Progenitor cell of endocrine pancreas (in vitro differentiated cells): ENCODE data around the gene MRC2. TPM values are rescaled to one million over a fixed set of nuclear protein-coding genes. Genes with fewer than 3 reads are reported as not detected.
A peak's percentile ranks its signal among the peaks of the same experiment; 100 is the strongest.
"Not testable (repeated sequence)": the region's sequence is repeated elsewhere in the genome, so short reads cannot be mapped to it uniquely, and the experiment has no call there.

Source experiments
- DNase-seq: peaks from one replicate; pipeline ENCODE4 v3.0.0; 2021; ENCODE audit warnings: low spot score; ENCODE audit not compliant: unreplicated experiment
- H3K27ac Mint-ChIP-seq: 2 replicates; pipeline ENCODE4 v1.8.0; 2021; ENCODE audit warnings: mild to moderate bottlenecking, moderate library complexity, mixed read lengths
- H3K27me3 Mint-ChIP-seq: 2 replicates; pipeline ENCODE4 v1.8.0; 2021; ENCODE audit warnings: mixed read lengths
- H3K36me3 Mint-ChIP-seq: 2 replicates; pipeline ENCODE4 v1.8.0; 2022; ENCODE audit warnings: mixed read lengths; ENCODE audit not compliant: insufficient read depth
- H3K4me1 Mint-ChIP-seq: 2 replicates; pipeline ENCODE4 v1.8.0; 2021; ENCODE audit warnings: low read depth, mixed read lengths
- H3K4me3 Mint-ChIP-seq: 2 replicates; pipeline ENCODE4 v1.8.0; 2021; ENCODE audit warnings: low read depth, mild to moderate bottlenecking, moderate library complexity, mixed read lengths
- H3K9me3 Mint-ChIP-seq: 2 replicates; pipeline ENCODE4 v1.8.0; 2021; ENCODE audit warnings: low read depth, mixed read lengths
- CTCF ChIP-seq: fragments of 200-600 bp; sonication (generic); IDR thresholded peaks from one replicate; pipeline ENCODE4 v1.5.0; 2021; ENCODE audit warnings: antibody characterized with exemption, mild to moderate bottlenecking; ENCODE audit not compliant: unreplicated experiment
- total RNA-seq: library from RNA; stranded (reverse); gene quantifications from 2 replicates; pipeline ENCODE4 v1.2.1, GENCODE V29; 2021

MRC2 gene
- total RNA-seq, 1 donor from 2014 or later, result 4.9 TPM

GRCh38 chr17:62587554-62587953, 39.9 kb upstream of the MRC2 start:
- Mint-ChIP-seq H3K4me3 (no peak overlapping the region), H3K27me3 (no peaks in the 10 kb centered on the region), H3K4me1 (no peaks in the 10 kb centered on the region), H3K9me3 (no peaks in the 10 kb centered on the region), H3K27ac (no peak overlapping the region), H3K36me3 (peaks cover 26% of the 10 kb centered on the region)
- no peak for DNase-seq
- no peak for TF ChIP-seq CTCF

GRCh38 chr17:62588109-62588508, 39.4 kb upstream of the MRC2 start:
- TF ChIP-seq CTCF, result no peak
- no peaks in the 10 kb centered on the region for H3K9me3 Mint-ChIP-seq
- H3K27me3 Mint-ChIP-seq, result no peaks in the 10 kb centered on the region
- H3K4me1 Mint-ChIP-seq, result no peaks in the 10 kb centered on the region
- H3K27ac Mint-ChIP-seq, result peak overlapping the region; percentile 14
- DNase-seq, result no peak
- no peak overlapping the region for H3K4me3 Mint-ChIP-seq
- H3K36me3 Mint-ChIP-seq, result peaks cover 26% of the 10 kb centered on the region

- Mint-ChIP-seq H3K9me3 (no peaks in the 10 kb centered on the region), H3K27ac (no peak overlapping the region), H3K36me3 (peaks cover 35% of the 10 kb centered on the region), H3K27me3 (no peaks in the 10 kb centered on the region), H3K4me3 (no peak overlapping the region), H3K4me1 (no peaks in the 10 kb centered on the region)
- no peak for TF ChIP-seq CTCF
- no peak for DNase-seq
These were observed 36.1 kb upstream of the MRC2 start for GRCh38 chr17:62591333-62591732.

- peak overlapping the region; percentile 45 for H3K27ac Mint-ChIP-seq
- not testable (repeated sequence) for H3K4me3 Mint-ChIP-seq, H3K27me3 Mint-ChIP-seq
These were observed 35.6 kb upstream of the MRC2 start for GRCh38 chr17:62591822-62592221.

GRCh38 chr17:62592341-62593099, 35.0 kb upstream of the MRC2 start:
- no peak overlapping the region for H3K27ac Mint-ChIP-seq
- no peak for DNase-seq
- peaks cover 44% of the 10 kb centered on the region for H3K36me3 Mint-ChIP-seq
- no peaks in the 10 kb centered on the region for H3K4me1 Mint-ChIP-seq
- peaks cover 4% of the 10 kb centered on the region for H3K9me3 Mint-ChIP-seq
- no peak overlapping the region for H3K4me3 Mint-ChIP-seq
- TF ChIP-seq CTCF, result no peak
- no peaks in the 10 kb centered on the region for H3K27me3 Mint-ChIP-seq

More at GRCh38 chr17:62591822-62592221, 35.6 kb upstream of the MRC2 start:
- H3K36me3 Mint-ChIP-seq, result peaks cover 39% of the 10 kb centered on the region
- H3K4me1 Mint-ChIP-seq, H3K9me3 Mint-ChIP-seq, DNase-seq: not testable (repeated sequence)

GRCh38 chr17:62595484-62595883, 32.0 kb upstream of the MRC2 start:
- Mint-ChIP-seq H3K4me1 (peaks cover under 1% of the 10 kb centered on the region), H3K27ac (no peak overlapping the region), H3K9me3 (peaks cover 4% of the 10 kb centered on the region), H3K36me3 (peaks cover 47% of the 10 kb centered on the region), H3K4me3 (no peak overlapping the region), H3K27me3 (no peaks in the 10 kb centered on the region)
- TF ChIP-seq CTCF, result no peak
- no peak for DNase-seq
